NCI-H2196 treated with DMSO at 0.1 percent for 48 hours (cell line): ENCODE data around the gene NRAP.

Experiments used
- DNase-seq: peaks from one replicate; lab custom pipeline; 2025; ENCODE audit not compliant: unreplicated experiment; lab: John Stamatoyannopoulos, UW

NRAP gene

GRCh38 chr10:113641702-113642101 is 22.1 kb downstream of the NRAP start:
- DNase-seq = no peak

GRCh38 chr10:113639966-113640365 is 23.9 kb downstream of the NRAP start:
- DNase-seq = no peak

DNA sequence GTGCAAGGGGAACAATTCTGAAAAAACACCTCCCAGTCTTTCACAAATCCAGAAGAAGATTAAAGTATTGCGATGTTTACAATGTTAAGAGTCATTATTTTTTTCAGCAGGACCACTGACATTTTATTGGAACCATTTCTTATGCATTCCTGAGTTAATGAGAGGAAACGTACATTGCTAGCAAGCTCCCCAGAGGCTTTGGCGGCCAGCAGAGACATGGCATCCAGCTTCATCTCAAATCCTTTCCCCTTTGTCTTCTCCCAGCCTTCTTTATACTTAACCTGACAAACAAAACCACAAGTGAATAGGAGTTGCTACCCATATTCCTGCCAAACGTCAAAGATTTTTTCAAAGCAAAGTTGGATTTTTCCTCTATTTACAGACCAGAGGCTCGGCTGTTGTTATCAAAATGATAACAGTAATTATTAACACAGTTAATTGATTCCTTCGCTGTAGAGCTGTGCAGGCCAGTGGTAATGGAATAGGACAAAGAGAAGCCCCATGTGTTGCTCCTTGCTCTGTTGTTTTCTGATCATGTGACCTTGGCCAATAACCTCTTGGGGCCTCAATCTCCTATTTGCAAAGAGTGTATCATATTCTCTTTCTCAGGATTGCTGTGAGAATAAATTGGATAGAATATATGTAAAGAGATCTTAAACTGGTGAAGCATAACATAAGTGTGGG is 32.0 kb downstream of the NRAP start:
- no peak for DNase-seq

DNA sequence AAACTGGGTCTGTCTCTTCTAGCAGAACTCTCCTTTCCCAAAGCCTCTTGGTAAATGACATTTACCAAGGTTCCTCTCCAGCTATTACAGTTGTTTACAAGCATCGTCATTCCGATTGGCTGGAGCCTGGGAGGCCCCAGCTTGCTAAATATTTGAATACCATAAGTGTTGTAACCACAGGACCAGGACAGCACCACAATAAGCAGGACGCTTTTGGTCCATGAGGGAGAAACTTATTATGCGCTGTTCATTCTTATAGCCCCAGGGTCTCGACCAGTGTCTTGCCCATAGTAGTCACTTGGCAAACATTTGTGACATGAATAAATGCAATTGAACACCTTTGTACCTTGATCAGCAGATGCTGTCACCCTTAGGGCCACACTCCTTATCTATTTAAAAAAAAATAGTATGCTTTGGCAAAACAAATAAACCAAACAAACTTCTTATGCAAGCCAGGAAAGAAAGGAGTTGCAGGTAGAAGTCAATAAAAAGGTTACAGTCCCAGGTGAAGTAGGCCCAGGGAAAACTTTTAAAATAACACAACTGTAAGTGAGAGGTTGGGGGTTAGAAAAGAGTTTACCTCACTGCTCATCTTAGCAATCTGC is 32.8 kb downstream of the NRAP start:
- no peak for DNase-seq

- no peak for DNase-seq
Observed at GRCh38 chr10:113628607-113629153, 35.2 kb downstream of the NRAP start.

DNA sequence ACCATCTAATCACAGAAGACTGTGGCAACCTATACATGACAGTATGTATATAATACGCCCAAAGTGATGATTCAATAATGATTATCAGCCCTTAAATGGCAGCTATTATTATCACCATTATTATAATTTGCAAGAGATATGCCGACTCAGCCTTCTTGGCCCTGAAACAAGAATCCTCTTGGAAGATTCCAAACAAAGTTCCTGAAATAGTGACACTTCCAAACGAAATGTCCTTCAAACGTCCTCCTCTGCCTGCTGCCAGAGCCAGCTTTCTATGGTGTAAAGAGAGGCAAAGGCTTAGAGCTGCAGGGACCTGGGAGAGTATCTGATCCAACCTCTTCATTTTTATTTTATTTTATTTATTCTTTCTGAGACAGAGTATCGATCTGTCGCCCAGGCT is 36.0 kb downstream of the NRAP start:
- DNase-seq = no peak

- DNase-seq = no peak
Observed at GRCh38 chr10:113626809-113627355, 37.0 kb downstream of the NRAP start.

GRCh38 chr10:113625461-113626186 is 38.2 kb downstream of the NRAP start:
- DNase-seq = no peak

- no peak for DNase-seq
Observed at GRCh38 chr10:113622831-113623230, 41.0 kb downstream of the NRAP start.

DNA sequence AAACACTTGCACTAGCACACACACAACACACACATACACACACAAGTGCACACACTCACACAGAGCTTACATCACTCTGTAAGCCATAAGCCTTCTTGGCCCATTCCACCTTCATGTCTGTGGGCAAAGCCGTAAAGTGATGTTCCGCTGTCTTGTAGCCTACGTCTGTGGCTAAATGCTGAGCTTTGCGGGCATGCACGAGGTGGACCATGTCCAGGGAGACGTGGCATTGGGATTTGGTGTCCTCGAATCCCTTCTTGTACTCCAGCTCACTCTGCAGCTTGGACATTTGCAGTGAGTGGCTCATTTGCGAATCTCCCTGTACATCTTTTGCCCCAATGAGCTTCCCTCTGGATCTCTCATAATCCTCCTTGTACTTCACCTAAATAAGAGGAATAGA is 42.0 kb downstream of the NRAP start:
- no peak for DNase-seq

DNA sequence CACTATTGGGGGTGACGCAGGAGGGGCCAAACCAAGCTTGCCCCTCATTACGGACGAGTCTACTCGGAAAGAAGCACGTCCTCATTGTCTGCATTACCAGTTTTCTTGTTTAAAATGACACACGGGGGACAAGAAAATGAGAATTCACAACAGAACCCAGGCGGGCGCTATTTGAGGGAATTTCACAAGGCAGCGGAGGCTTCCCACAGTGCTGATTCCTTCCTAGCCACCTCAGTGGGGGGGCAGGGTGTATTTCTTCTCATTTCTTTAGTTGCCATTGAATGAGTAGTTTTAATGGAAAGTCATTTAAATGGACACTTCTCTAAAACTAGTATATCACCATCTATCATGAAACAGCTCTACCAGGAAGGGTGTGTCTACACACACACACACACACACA is 42.9 kb downstream of the NRAP start:
- DNase-seq = no peak

DNA sequence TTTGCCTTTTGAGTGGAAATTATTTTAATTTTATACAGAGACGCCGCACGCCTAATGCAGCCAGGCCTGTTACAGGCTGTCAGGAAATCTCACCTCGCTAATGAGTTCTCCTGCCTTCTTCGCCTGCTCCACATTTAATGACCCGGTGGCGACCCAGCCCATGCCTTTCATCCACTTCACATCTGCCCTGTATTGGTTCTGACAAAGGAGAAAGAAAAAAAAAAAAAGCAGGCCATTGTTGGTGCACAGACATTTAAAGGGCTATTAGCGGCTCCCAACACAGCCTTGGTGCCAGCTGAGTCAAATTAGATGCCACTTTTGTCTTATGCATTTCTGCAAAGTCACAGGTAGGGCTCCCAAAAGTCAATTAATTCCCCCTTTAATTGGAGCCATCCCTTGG is 43.3 kb downstream of the NRAP start:
- no peak for DNase-seq

DNA sequence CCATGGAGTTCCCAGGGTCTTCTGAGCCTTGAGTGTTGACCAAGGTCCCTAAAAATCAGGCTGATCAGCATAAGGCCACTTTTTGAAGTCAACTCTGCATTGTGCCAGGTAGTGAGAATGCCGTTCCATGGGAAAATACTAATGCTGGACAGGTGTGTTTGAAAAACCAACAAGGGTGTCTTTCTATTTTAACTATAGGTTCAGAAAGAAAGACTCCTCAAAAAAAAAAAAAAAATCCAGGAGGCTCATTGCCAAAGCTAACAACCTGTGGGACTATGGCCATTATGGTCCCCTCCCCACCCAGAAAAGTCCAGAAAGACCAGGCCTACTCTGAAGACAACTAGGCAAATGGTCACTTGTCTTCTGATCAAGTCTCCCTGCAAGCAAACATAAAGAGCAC is 44.4 kb downstream of the NRAP start:
- DNase-seq = no peak

GRCh38 chr10:113618338-113618737 is 45.5 kb downstream of the NRAP start:
- no peak for DNase-seq

DNA sequence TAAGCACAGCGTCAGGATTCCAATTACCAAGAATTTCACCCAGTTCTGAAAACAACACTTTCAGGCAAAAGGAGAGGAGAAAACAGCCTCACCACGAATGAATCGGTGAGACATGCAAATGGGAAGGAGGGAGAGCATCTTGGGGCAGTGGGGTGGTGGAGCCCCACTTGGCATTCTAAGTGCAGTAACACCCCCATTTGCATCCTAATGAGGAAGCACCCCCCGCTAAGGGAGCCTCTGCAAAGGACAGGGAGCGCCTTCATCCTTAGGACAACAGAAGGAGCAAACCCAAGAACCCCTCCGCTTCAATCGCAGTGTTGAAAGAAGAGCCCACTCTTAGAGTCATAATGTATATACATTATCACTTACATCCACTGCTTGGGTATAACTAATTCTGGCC is 46.8 kb downstream of the NRAP start:
- no peak for DNase-seq

- DNase-seq = no peak
Observed at GRCh38 chr10:113616244-113617074, 47.4 kb downstream of the NRAP start.

- DNase-seq = no peak
Observed at GRCh38 chr10:113613977-113614690, 49.7 kb downstream of the NRAP start.

- DNase-seq = no peak
Observed at GRCh38 chr10:113613427-113613826, 50.4 kb downstream of the NRAP start.

DNA sequence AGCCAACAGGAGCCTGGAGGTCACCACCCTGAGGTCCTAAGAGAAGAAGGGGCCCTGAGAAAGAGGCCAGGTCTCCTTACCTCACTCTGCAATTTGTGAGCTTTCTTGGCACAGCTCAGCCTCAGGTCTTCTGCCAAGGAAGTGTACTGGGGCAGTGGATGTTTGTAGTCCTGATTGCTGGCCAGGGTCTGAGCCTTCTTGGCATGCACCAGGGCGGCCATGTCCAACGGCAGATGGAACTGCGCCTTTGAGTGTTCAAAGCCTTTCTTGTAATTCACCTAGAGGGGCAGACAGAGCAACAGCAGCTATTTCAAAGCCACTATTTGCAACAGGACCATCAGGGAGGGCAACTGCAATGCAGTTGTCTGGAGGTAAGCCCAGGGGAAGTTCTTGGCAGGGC is 51.7 kb downstream of the NRAP start:
- no peak for DNase-seq
